HG03342 (cell line): ENCODE measurements around the gene GRAMD1A.

ENCODE experiments used
- ATAC-seq: cut with Tn5 transposase; IDR thresholded peaks from one replicate; pipeline ENCODE4 v1.9.1; 2021; ENCODE audit warnings: mild to moderate bottlenecking, moderate library complexity; ENCODE audit not compliant: unreplicated experiment

GRAMD1A gene

DNA sequence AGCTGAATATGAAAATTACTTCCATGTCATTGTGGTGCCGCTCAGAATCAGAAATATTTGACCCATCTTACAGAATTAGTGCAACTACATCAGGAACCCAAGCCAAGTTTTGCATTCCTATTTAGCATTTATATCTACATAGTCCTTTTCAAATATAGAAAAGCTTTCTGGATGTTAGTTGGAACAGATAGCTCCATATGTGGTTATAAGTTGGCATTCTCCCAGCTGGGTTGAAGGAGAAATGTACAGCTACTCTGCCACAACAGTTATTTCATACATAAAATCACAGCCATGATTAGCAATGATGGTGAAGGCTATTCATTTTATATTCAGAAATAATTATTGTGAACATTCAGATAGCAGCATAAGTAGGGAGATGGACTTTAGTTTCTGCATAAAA lies 69.6 kb downstream of the GRAMD1A start:
- no peak for ATAC-seq

DNA sequence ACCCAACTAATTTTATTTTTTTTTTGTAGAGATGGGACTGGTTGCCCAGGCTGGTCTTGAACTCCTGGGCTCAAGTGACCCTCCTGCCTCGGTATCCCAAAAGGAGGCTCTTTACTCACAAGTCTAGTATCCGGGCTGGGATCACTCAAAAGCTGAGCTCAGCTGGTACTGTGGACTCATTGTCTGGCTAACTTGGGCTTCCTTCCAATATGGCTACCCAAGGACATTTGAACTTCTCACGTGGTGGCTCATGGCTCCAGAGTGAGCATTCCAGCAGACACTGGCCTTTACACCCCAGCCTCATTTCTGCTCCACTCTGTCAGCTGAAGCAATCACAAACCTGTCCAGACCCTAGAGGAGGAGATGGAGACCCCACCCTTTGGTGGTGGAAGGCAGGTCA lies 70.3 kb downstream of the GRAMD1A start:
- no peak for ATAC-seq

DNA sequence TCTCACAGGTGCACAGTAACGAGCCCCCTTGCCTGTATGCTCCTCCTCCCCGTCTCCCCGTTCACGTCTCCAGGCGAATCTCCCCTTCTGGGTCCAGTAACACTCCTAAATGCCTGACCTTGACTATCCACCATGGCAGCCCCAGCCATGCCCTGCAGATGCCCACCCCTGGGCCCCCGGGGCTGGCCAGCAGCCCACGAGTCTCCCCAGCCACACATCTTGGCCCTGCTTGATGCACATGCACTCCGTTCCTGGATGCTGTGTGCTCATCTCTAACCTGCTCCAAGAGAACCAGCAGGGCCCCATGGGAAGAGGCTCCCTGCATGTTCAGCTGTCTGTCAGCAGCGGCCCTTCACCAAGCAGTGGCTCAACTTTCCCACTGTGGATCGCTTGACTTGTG lies 73.4 kb downstream of the GRAMD1A start:
- no peak for ATAC-seq

DNA sequence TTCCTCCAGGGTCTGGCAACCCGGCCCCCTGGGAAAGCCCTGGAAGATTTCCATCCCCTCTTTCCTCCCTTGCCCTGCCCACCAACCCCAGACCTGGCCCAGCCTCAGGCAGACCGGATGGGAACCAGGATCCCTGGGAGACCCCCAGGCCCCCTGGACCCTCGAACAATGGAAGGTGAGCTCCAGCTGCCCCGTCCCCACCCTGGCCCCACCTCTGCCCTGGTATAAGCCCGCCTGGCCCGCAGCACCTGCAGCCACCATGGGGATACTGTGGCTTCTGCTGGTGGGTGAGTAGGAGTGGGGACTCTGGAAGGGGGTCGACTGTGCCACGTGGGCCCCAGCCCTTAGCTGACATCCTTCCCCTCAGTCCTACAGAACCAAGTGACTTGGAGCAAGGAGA lies 73.8 kb downstream of the GRAMD1A start:
- no peak for ATAC-seq

DNA sequence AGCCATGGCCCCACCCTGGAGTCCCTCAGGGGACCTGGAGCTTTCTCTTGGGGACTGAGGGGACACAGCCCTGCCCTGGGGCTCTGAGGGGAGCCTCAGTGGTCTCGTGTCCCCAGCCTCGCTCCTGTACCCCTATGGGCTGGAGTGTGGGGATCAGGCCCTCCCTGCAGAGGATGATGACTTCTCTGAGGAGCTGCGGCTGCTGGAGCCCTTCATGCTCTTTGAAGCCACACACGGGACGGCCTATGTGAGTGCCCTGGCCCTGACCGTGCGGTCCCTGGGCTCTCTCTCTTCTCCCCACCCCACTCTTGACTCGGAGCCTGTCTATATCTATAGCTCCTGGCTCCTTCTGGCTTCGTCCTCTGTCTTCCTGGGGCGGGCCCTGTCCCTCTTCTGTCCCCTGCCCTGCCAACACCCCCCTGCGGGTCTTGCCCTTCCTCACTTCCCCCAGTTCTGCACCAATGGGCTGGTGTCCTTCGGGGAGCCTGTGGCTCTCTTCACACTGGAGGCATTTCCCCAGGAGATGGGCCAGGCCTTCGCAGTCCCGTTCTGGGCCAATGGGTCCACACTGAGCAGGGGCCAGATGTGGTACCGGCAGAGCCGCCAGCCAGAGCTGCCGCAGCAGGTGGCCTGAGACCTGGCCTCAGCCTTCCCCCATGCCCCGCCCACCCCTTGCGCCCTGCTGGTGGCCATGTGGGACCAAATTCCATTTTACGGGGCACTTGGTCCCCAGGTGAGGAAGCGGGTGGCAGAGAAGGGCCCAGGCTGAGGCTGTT lies 74.5 kb downstream of the GRAMD1A start:
- ATAC-seq = no peak

DNA sequence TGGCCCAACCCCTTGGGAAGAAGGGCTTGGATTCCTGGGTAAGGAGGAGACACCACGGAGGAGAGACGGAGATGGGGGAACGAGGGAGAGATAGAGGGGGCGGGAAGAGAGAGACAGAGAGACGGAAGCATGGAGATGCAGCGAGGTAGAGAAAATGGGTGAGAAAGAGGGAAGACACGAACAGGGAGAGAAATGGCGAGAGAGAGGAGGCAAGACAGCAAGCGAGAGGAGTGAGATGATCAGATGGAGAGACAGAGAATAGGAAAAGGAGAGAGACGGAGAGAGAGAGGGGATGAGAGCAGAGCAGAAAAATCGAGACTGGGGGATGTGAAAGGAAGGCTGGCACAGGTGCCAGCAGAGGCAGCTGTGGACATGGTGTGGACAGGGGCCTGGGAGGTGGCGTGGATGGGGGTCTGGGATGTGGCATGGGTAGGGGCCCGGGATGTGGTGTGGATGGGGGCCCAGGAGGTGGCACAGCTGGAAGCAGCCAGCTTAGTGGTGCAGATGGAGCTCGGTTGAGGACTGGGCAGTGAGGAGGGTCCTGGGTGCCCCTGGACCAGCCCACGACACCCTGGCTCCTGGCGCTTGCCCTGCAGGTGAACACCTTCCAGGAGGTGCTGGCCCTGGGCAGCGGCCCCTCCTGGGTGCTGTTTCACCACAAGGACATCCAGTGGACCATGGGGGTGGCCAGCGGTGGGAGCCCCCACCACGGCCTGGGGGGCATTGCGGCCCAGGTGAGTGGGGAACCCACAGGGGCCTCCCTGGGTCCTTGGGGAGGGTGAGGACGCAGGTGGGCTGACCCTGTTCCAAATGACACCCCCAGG lies 75.3 kb downstream of the GRAMD1A start:
- no peak for ATAC-seq

DNA sequence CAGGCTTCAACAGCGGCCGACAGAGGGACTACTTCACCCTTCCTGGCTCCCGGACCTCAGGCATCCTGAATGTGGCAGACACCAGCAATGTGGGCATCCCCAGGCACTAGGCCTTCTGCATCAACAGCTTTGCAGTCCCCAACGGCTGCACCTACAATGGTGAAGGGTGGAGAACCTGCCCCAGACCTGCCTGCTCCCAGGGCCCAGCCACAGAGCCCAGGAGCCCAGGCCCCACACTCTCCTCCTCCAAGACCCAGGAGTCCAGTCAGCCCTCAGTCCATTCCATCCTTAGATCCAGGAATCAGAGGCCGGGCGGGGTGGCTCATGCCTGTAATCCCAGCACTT lies 75.9 kb downstream of the GRAMD1A start:
- ATAC-seq = no peak
